ENCODE data around the gene NRSN2. TPM values are rescaled to one million over a fixed set of nuclear protein-coding genes. Genes with fewer than 3 reads are reported as not detected.

The NRSN2 gene
- total RNA-seq, 1 donor from 2014 or later = 27.0 TPM

GRCh38 chr20:397432-398237 lies 50.7 kb downstream of the NRSN2 start:
- no peak for DNase-seq

GRCh38 chr20:399182-399707 lies 52.3 kb downstream of the NRSN2 start:
- DNase-seq = no peak

DNA sequence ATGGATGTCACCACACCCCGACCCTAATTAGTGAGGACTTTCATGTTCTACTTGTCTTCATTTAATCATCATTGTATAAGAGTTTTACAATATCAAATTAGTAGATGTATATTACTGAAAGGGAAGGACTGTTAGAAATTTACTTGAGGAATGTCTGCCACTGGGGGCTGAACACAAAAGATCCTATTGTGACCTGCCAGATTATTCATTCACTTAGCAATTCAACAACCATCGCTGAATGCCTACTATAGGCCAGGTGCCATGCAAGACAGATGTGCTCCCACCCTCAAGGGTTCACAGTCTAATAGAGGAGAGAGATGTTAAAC lies 53.2 kb downstream of the NRSN2 start:
- DNase-seq = no peak

GRCh38 chr20:400454-401275 lies 53.8 kb downstream of the NRSN2 start:
- DNase-seq = peak; percentile 24

DNA sequence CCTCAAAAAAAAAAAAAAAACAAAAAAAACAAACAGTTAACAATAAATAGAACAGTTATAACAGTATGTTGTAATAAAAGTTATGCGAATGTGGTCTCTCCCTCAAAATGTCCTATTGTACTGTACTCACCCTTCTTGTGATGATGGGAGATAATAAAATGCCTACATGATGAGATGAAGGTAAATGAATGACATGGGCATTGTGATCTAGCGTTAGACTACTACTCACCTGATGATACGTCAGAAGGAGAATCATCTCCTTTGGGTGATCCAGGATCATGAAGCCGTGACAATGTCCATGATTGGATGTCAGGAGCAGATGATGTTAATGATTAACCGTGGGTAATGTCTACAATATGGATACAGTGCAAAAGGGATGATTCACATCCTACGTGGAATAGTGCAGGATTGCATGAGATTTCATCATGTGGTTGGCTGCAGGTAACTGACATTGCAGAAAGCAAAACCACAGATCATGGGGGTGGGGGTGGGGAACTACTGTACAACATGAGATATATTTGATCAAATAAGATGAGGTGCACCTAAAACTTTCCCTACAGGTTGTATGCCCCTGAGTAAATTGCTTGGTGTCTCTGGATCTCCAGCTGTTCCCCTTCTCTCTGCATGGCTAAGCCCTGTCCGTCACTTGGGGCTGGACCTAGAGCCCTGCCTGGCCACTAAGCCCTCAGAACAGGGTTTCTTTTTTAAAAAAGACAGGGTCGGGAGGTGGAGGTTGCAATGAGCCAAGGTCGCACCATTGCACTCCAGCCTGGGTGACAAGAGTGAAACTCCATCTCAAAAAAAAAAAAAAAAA lies 55.0 kb downstream of the NRSN2 start:
- DNase-seq = no peak

GRCh38 chr20:402496-402885 lies 55.6 kb downstream of the NRSN2 start:
- no peak for DNase-seq

GRCh38 chr20:402898-403581 lies 56.1 kb downstream of the NRSN2 start:
- DNase-seq = no peak

- DNase-seq = no peak
Observed at GRCh38 chr20:403582-403957, 56.7 kb downstream of the NRSN2 start.

DNA sequence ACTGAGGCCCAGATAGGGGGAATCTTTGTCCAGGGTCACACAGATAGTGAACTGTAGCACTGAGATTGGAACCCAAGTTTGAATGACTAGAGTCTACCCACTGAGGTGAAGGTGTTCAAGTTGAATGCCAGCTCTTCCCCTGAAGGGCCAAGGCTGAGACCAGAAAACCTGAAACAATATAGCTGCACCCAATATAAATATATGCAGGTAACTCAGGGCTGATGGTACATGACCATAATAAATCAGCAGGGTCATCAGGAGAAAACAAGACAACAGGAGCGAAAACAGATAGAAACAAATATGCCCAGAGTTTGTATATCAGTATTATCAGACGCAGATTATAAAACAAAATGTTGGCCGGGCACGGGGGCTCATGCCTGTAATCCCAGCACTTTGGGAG lies 57.2 kb downstream of the NRSN2 start:
- no peak for DNase-seq

Other genes with a start within 250 kb of the NRSN2 start
- gene DEFB126, start 204.5 kb upstream of the NRSN2 start, total RNA-seq = not detected
- not detected for gene DEFB127, start 189.7 kb upstream of the NRSN2 start, total RNA-seq
- not detected for gene DEFB128, start 157.4 kb upstream of the NRSN2 start, total RNA-seq
- gene DEFB129, start 119.9 kb upstream of the NRSN2 start, total RNA-seq = not detected
- not detected for gene DEFB132, start 89.4 kb upstream of the NRSN2 start, total RNA-seq
- gene C20orf96, start 56.4 kb upstream of the NRSN2 start, total RNA-seq = 3.3 TPM
- 27.0 TPM for gene ZCCHC3, start 49.5 kb upstream of the NRSN2 start, total RNA-seq
- gene SOX12, start 21.6 kb upstream of the NRSN2 start, total RNA-seq = 9.4 TPM
- 12.5 TPM for gene TRIB3, start 33.6 kb downstream of the NRSN2 start, total RNA-seq
- gene RBCK1, start 61.2 kb downstream of the NRSN2 start, total RNA-seq = 15.1 TPM
- gene TBC1D20, start 115.4 kb downstream of the NRSN2 start, total RNA-seq = 15.4 TPM
- 187 TPM for gene CSNK2A1, start 196.7 kb downstream of the NRSN2 start, total RNA-seq